GM03348 (cell line): ENCODE results near the gene ZDHHC21.

Source experiments
- DNase-seq: peaks from one replicate; pipeline ENCODE4 v3.0.0; 2012; ENCODE audit warnings: low spot score

Gene ZDHHC21

DNA sequence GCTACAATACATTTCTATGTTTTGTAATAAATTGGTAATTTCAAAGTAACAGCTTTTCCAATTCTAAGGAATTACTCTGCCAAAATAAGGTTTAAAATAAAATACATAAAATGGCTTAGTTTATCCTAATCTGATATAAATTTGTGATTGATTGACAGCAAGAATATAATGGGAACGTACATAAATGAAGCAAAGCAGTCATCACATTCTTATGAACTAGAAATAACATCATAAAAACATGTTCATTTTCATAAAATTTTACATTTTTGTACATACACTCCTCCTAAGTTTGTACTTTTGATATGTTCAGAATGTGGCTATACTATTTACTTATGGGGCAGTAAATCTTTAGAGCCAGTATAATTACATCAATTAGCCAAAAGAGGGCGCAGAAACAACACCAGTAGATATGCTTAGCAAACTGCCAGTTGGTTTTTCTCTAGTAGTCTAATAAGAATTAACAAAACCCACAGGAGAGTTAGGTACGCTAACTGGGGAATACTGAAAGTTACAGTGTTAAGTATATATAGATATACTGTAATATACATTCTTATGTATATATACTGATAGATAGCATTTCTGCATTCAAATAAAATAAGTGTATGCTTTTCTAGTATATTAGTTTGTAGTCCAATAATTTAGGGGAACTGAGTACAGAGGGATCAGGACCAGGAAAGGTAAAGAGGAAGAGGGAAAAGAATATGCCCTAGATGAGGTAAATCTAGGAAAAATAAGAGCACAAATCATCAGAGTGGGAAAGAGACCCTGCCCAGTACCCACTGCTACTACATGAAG, 76.8 kb downstream of the ZDHHC21 start:
- peak; percentile 40 for DNase-seq

DNA sequence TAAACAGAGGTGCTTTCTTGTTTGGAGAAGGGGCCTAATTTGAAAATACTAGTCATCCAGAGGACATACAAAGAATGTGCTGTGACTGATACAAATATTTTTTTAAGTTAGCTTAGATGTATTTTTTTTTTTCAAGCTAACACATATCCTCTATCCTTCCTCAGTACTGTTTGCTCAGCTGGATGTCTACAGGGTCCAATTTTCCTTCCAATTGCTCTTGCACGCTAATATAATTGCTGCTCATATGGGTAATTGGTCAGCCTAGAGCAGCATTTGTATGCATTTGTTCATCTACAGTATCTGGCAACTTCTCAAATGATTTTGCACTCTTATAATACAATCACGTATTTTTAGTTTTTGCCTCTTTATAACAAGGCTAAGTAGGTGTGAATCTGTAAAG, 84.7 kb downstream of the ZDHHC21 start:
- DNase-seq = no peak

DNA sequence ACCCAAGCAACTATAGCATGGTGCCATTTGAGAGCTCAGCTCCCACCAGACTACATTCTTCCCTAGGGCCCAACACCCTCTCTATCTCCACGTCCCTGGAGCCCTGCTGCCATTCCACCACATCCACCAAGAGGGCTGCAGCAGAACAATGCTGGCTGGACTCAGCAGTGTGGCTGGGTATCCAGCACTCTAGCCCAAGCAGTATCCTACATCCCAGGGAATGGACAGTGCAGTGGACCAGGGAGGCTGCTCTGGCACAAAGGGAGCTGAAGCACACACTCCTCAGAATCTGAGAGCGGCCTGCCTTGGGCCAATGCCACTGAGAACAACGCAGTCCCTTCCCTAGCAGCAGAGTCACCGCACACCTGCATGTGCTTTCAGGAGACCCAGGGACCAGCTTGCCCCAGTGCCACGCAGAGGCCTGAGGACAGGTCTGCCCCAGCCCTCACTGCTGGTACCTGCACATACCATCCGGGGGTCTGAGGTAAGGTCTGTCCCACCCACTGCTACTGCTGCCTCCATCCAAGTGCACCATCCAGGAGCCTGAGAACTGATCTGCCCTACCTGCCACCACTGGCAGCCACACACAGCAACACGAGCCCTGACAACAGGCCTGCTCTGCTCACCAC, 95.9 kb downstream of the ZDHHC21 start:
- no peak for DNase-seq

DNA sequence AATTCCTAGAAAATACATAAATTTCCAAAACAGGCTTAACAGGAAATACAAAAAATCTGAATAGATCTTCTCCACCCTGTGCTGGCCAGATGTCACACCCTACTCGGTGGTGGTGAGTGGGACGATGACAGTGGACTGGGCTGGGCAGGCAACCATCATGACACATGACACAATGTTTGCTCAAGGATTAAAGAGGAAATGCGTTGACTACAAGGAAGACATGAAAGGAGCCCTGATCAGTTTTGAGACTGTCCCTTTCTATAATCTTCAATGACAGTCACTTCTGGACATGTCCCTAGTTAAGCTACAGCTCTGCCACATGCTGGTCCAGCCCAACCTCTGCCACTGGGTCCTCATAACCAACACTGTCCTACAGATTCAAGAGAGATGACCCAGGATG, 99.8 kb downstream of the ZDHHC21 start:
- no peak for DNase-seq

DNA sequence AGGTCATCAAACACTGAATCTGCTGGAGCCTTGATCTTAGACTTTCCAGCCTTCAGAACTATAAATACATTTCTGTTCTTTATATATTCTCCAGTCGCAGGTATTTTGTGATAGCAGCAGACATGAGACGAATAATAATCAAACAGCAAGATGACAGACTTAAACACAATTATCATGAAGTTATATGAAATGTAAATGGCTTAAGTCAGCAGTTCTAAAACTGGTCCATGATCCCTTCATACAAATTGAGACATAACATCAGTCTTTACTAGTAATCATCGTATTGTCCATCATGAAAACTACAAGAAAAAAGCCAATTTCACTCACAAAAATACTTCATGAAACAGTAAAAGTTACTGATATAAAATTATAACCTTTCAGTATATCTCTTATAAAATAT, 101.8 kb downstream of the ZDHHC21 start:
- DNase-seq = no peak

DNA sequence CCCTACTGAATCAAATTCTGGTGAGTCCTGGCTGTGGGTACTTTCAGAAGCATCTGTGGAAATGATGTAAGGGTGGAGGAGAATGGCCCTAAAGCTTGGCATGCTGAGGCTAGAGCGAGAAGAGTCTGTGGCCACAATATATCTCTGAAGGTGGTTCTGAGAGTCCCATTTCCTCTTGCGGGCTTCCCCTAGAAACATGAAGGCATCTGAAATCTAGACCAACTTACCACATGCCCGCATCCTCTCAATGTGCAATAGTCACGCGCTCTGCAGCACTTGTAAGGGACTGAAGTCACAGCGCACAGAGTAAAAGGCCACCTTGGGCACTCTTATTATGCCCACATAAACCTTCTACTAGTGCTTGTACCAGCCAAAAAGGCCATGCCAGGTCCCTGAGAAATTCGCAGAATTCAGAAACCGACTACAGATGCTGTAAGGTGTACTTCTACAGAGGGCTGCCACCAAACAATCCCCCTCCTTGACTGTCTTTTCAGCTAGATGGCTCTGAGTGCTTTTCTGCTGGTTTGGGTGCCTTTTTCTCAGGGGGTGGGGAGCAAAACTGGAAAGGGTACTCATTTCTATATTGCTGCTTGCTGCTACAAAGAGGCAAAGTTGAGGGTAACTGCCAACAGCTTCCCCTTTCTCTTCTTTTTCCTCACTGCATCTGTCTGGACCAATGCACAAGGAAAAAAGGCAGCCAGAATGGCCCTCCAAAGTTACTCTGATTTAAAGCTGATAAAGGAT, 107.3 kb downstream of the ZDHHC21 start:
- DNase-seq = no peak

DNA sequence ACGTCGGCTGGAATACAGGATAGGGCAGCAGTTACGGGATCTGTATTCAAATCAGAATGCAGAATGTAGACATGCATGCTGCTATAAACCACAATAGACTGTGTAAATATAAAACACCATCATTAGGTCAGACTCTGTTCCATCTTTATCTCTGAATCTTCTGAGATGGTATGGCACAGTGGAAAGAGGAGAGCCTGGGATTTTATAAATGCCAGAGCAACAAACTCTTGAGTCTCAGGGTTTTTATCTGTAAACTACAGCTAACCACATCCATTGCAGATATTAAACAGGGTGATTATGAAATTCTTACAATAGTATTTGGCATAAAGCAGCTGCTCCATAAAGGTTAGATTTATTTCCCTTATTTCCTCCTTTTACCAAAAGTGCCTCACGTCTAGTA, 108.7 kb downstream of the ZDHHC21 start:
- no peak for DNase-seq

DNA sequence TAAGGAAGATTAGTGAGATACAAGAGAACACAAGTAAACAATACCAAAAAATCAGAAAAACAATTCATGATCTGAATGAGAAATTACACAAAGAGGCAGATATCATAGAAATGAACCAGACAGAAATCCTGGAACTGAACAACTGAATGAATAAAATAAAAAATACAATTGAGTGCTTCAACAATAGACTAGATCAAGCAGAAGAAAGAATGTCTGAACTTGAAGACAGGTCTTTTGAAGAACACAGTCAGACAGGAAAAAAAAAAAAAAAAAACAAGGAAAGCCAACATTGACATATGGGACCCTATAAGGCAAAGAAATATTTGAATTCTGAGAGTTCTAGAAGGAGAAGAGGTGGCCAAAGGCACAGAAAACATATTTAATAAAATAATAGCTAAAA, 115.2 kb downstream of the ZDHHC21 start:
- no peak for DNase-seq

DNA sequence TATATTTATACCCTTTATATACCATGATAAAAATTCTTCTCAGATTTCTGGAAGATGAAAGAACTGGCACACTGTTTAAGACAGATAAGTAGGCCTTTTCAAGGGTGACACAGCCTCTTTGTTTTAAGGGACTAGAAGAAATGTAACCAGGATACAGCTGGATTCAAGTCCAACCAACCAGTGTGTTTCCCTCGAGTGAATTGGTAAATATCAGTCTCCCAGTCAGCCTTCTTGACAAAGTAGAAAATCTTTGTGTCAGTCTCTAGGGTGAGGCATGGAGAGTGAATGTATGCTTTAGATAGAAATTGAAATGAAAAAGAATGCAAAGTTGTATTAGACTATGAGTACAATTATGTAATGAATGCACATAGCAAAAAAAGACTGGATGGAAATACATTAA, 119.1 kb downstream of the ZDHHC21 start:
- no peak for DNase-seq

DNA sequence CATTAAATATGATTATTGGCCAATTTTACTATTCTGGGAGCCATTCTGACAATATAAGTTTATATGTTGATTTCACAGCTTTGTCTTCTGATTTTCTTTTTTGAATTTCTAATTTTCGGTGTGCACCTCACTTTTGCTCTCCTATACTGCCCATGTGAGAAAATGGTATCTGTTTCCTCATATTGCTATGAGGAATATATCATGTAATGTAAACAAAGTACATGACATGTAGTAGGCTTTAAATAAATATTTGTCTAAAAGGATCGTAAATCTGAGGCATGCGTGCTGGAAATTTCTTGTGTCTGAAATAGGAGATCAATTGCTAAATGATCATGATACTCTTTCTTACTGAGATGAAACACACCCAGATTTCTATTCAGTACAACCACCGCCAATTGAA, 119.9 kb downstream of the ZDHHC21 start:
- no peak for DNase-seq

DNA sequence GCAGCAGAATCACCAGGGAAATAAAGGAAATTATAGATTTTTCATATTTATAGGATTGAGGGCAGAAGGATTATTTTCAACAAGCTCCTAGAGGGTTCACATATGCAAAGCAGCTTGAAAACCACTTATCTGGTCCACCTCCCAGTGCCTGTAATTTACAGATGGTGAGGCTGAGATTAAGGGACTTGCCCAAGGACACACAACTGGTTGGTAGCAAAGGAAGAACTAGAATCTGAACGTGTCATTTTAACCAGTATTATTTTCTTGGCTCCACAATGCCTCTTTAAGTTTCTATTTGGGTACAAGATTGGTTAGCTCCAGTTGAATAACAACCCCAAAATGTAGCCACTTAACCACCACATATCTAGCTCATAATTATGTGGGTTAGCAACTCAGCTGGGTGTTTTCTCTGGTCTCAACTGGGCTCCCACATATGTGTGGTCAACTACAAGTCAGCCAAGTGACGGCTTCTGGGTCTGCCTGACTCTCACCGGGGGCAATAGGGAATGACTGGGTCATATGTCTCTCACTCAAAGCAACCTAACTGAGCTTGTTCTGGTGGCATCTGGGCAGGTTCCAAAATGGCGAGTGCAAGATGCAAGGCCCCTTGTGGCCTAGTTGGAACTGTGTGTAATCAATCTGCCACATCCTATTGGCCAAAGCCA, 127.7 kb downstream of the ZDHHC21 start:
- no peak for DNase-seq

DNA sequence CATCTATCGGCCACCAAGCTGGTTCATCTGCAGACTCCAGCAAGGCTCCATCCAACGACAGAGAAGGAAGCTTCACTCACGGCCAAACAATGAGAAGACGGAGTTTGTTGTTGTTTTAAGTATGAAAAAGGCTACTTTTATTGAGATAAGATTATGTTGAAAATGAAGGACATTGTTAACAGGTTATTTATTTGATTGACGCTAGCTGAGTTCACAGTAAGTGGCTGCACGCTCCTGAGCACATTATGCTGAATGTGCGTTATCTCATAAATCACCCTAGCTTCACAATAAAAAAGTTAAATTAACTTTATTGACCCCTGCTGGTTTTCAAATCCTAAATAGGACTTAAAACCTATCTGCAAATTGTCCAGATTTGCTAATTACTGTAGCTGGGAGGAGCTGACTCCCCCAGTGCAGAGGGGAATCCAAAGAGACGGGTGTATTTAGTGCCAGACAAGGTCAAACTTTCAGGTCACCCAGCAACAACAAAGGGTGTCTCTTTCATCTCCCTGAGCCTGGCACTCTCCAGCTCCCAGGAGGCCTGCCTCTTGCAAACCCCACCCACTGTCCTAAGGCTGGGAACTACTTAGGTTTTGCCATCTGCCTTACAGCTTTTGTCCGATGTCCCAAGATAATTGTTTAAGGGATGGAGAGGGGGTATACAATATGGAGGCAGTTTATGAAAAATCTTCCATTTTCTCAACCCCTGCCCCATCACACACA, 129.2 kb downstream of the ZDHHC21 start:
- no peak for DNase-seq

DNA sequence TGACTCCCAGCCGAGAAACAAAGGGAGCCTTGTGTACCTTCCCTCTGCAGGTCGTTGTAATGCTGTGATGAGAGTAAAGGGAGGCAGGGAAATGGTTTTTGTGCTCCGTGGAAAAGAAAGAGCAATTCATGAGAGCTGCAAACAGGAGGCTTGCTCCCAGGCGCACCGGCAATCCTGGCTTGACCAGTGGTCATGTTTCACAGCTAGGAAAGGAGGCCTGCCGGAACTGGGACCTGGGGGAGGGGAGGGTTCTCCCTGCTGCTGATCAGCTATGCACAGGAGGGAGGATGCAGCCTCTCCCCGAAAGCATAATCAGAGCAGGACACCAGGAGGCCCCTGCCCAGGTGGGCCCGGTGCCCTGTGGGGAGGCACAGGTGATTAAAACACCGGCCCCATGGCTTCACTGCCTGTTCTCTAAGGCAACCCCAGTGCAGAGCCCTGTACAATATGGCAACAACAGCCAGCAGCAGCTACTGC, 131.3 kb downstream of the ZDHHC21 start:
- DNase-seq = no peak
